ENCODE measurements around the gene SMAD2. TPM values are rescaled to one million over a fixed set of nuclear protein-coding genes. Genes with fewer than 3 reads are reported as not detected.
A peak's percentile ranks its signal among the peaks of the same experiment; 100 is the strongest.
"Not testable (repeated sequence)": the region's sequence is repeated elsewhere in the genome, so short reads cannot be mapped to it uniquely, and the experiment has no call there.

The SMAD2 gene
- total and polyA plus RNA-seq, 4 donors, result 62.7 to 183 (median 76.6) TPM

DNA sequence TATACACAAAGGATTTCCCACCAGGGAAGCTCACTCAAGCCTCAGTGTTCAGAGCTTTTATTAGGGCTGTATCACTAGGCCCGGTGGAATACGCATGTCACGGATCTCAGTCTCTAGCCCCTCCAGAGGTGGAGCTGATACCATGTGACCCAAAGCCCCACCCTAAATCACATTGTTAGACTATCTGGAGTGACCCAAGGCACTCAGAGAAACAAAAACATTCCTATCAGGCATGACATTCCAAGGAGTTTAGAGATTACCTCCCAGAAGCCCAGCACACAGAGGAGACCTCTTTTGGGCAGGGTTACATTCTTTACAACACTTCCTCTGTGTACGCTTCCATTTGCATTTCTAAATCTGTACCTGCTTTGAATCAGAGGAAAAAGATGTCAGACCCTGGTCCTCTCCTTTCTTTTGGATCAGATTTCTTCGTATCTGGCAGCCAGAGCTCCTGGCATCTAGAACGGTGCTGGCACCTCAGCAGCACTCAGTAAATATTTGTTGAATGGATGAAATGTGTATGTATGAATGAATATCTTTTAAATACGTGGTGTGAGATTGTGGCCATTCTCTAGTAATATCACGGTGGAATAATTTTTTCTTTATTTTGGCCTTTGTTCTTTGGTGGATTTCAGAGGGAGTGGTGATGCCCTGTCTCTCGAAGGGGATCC is 37.7 kb upstream of the SMAD2 start:
- Histone ChIP-seq H3K4me1 (ENCODE audit: control insufficient read depth, insufficient read depth, low read length) (no peaks in the 10 kb centered on the region), H3K27me3 (ENCODE audit: control insufficient read depth, insufficient read depth, low read length) (no peaks in the 10 kb centered on the region), H3K27ac (ENCODE audit: low read depth, low read length) (no peak overlapping the region), H3K4me3 (ENCODE audit: low read depth, low read length) (no peak overlapping the region), H3K9me3 (ENCODE audit: control insufficient read depth, insufficient read depth, low read length) (no peaks in the 10 kb centered on the region), H3K36me3 (ENCODE audit: control insufficient read depth, insufficient read depth, low read length) (no peaks in the 10 kb centered on the region)
- DNase-seq (ENCODE audit: low read depth in 4 of 6, low spot score in 6 of 6), result peak in 1 of 6 donors; percentile 41
- WGBS (ENCODE audit: insufficient coverage), result 77% methylated on average over 6 of the region's 9 CpGs

DNA sequence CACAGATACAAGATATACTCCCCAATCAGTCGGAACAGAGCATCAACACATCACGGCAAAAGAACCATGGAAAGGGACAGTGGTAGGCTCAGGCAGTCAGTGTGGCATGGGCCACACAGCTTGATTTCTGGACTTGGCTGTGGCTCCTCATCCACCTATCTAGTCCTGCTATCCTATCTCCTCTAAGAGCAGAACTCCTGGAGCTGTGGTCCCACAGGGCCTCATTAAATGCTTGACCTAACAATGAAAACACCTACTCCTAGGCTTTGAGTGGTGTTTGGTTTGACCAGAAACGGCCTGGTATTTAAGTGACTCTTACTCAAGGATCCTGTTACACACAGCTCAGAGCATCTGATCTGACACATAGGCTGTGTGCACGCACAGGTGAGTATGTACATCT is 33.6 kb upstream of the SMAD2 start:
- WGBS (ENCODE audit: insufficient coverage), result 93% methylated on average over 3 of the region's 4 CpGs
- no peaks in the 10 kb centered on the region for H3K4me1 ChIP-seq (ENCODE audit: control insufficient read depth, insufficient read depth, low read length)
- no peak overlapping the region for H3K27ac ChIP-seq (ENCODE audit: low read depth, low read length)
- DNase-seq (ENCODE audit: low read depth in 4 of 6, low spot score in 6 of 6), result no peak
- no peaks in the 10 kb centered on the region for H3K9me3 ChIP-seq (ENCODE audit: control insufficient read depth, insufficient read depth, low read length)
- H3K36me3 ChIP-seq (ENCODE audit: control insufficient read depth, insufficient read depth, low read length), result no peaks in the 10 kb centered on the region
- no peak overlapping the region for H3K4me3 ChIP-seq (ENCODE audit: low read depth, low read length)
- no peaks in the 10 kb centered on the region for H3K27me3 ChIP-seq (ENCODE audit: control insufficient read depth, insufficient read depth, low read length)

DNA sequence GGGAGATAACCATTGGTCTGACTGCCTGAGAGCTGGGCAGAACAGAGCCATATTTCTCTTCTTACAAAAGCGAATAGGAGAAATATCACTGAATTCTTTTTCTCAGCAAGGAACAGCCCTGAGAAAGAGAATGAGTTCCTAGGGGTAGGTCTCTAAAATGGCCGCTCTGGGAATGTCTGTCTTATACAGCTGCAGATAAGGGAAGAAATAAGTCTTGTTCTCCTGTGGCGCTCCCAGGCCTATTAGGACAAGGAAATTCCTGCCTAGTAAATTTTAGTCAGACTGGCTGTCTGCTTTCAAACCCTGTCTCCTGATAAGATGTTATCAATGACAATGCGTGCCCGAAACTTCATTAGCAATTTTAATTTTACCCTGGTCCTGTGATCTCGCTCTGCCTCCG is 30.5 kb upstream of the SMAD2 start:
- 100% methylated on average over 2 of the region's 7 CpGs for WGBS (ENCODE audit: insufficient coverage)
- H3K4me3 ChIP-seq (ENCODE audit: low read depth, low read length); H3K27ac ChIP-seq (ENCODE audit: low read depth, low read length); H3K9me3 ChIP-seq (ENCODE audit: control insufficient read depth, insufficient read depth, low read length); H3K4me1 ChIP-seq (ENCODE audit: control insufficient read depth, insufficient read depth, low read length); DNase-seq (ENCODE audit: low read depth in 4 of 6, low spot score in 6 of 6); H3K36me3 ChIP-seq (ENCODE audit: control insufficient read depth, insufficient read depth, low read length); H3K27me3 ChIP-seq (ENCODE audit: control insufficient read depth, insufficient read depth, low read length): not testable (repeated sequence)

DNA sequence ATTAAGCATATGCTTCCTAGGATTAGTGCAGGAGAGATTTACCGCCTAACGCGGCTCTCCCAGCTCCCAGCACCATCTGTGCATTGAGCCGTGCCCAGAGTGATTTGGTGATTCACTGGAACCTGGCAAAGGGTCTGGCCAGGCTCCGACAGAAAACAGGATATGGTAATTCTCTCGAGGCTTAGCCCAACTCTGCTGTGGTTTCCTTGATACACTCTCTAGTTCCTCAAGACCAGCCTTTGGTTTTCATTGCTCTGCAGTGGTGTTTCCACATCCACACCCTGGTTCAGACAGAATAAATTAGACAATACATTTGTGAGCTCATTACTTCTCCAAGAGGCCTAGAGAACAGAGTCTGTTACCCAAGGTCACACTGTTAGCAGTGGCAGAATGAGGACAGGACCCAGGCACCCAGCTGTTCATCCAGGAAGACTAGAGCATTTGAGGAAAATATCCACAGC is 23.0 kb upstream of the SMAD2 start:
- Histone ChIP-seq H3K27ac (ENCODE audit: low read depth, low read length) (no peak overlapping the region), H3K36me3 (ENCODE audit: control insufficient read depth, insufficient read depth, low read length) (no peaks in the 10 kb centered on the region), H3K9me3 (ENCODE audit: control insufficient read depth, insufficient read depth, low read length) (no peaks in the 10 kb centered on the region), H3K27me3 (ENCODE audit: control insufficient read depth, insufficient read depth, low read length) (no peaks in the 10 kb centered on the region), H3K4me3 (ENCODE audit: low read depth, low read length) (no peak overlapping the region), H3K4me1 (ENCODE audit: control insufficient read depth, insufficient read depth, low read length) (no peaks in the 10 kb centered on the region)
- WGBS (ENCODE audit: insufficient coverage), result 12% methylated on average over 5 of the region's 6 CpGs
- DNase-seq (ENCODE audit: low read depth in 4 of 6, low spot score in 6 of 6), result peak in 2 of 6 donors; percentile 69 to 92

DNA sequence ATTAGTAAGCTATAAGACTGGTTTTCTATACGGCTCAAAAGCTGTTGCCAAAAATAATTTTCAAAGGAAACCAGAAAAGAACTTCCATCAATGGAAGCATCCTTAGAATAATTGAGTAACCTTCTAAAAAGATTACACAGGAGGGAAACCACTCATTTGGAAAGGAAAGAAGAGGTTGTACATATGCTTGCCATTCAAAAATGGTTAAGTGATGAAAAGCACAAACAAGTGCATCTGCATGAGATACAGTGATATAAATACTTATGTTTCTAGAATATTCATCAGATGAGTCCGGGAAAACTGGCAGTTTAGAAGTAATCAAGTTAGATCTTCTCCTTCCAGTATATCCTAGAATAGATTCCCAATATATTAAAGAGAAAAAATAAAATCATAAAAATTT is 20.1 kb upstream of the SMAD2 start:
- DNase-seq (ENCODE audit: low read depth in 4 of 6, low spot score in 6 of 6), result peak in 1 of 6 donors; percentile 58
- Histone ChIP-seq H3K9me3 (ENCODE audit: control insufficient read depth, insufficient read depth, low read length) (no peaks in the 10 kb centered on the region), H3K27ac (ENCODE audit: low read depth, low read length) (no peak overlapping the region), H3K27me3 (ENCODE audit: control insufficient read depth, insufficient read depth, low read length) (no peaks in the 10 kb centered on the region), H3K4me3 (ENCODE audit: low read depth, low read length) (no peak overlapping the region), H3K36me3 (ENCODE audit: control insufficient read depth, insufficient read depth, low read length) (no peaks in the 10 kb centered on the region), H3K4me1 (ENCODE audit: control insufficient read depth, insufficient read depth, low read length) (no peaks in the 10 kb centered on the region)
- no CpG with 5 or more reads among the region's 2 CpGs for WGBS (ENCODE audit: insufficient coverage)

DNA sequence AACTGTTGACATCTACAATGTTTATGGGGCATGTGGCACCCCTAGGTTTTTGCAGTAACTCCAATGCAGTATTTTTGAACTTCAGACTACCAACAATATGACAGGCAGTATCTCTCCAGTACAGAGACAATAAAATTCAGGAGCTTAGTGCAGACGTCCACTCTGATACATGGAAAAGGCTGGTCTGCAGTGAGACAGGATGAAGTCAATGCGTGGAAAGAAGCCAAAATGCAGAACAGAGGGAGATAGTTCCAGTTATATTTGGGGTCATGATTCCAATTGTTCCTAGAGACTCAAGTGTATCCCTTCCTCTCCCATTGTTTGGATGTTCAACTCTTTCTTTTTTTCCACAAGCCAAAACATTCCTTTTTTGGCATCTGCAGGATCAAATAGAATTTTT is 18.7 kb upstream of the SMAD2 start:
- Histone ChIP-seq H3K27ac (ENCODE audit: low read depth, low read length) (no peak overlapping the region), H3K9me3 (ENCODE audit: control insufficient read depth, insufficient read depth, low read length) (no peaks in the 10 kb centered on the region), H3K27me3 (ENCODE audit: control insufficient read depth, insufficient read depth, low read length) (no peaks in the 10 kb centered on the region), H3K36me3 (ENCODE audit: control insufficient read depth, insufficient read depth, low read length) (no peaks in the 10 kb centered on the region), H3K4me3 (ENCODE audit: low read depth, low read length) (no peak overlapping the region), H3K4me1 (ENCODE audit: control insufficient read depth, insufficient read depth, low read length) (no peaks in the 10 kb centered on the region)
- DNase-seq (ENCODE audit: low read depth in 4 of 6, low spot score in 6 of 6), result peak in 2 of 6 donors; percentile 16 to 22
- no CpG with 5 or more reads among the region's 2 CpGs for WGBS (ENCODE audit: insufficient coverage)

DNA sequence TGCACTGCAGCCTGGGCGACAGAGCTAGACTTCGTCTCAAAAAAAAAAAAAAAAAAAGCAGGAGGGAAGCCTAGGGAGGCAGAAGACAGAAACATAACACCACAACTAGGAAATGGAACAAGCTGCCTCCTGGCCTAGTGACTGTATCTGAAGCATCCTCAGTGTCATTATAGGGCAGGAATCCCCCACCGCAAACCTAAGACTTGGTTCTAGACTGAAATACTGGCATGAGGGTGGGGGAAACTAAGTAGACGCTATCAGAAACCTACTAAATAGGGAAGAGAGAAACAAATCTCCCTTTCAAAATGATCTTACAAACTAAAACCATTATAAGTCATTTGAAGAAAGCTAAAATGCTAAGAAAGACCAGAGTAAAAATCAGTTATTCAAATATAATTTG is 16.4 kb upstream of the SMAD2 start:
- WGBS (ENCODE audit: insufficient coverage), result no CpG with 5 or more reads among the region's 4 CpGs
- no peaks in the 10 kb centered on the region for H3K27me3 ChIP-seq (ENCODE audit: control insufficient read depth, insufficient read depth, low read length)
- H3K27ac ChIP-seq (ENCODE audit: low read depth, low read length), result no peak overlapping the region
- no peaks in the 10 kb centered on the region for H3K36me3 ChIP-seq (ENCODE audit: control insufficient read depth, insufficient read depth, low read length)
- DNase-seq (ENCODE audit: low read depth in 4 of 6, low spot score in 6 of 6), result no peak
- no peak overlapping the region for H3K4me3 ChIP-seq (ENCODE audit: low read depth, low read length)
- no peaks in the 10 kb centered on the region for H3K4me1 ChIP-seq (ENCODE audit: control insufficient read depth, insufficient read depth, low read length)
- no peaks in the 10 kb centered on the region for H3K9me3 ChIP-seq (ENCODE audit: control insufficient read depth, insufficient read depth, low read length)

DNA sequence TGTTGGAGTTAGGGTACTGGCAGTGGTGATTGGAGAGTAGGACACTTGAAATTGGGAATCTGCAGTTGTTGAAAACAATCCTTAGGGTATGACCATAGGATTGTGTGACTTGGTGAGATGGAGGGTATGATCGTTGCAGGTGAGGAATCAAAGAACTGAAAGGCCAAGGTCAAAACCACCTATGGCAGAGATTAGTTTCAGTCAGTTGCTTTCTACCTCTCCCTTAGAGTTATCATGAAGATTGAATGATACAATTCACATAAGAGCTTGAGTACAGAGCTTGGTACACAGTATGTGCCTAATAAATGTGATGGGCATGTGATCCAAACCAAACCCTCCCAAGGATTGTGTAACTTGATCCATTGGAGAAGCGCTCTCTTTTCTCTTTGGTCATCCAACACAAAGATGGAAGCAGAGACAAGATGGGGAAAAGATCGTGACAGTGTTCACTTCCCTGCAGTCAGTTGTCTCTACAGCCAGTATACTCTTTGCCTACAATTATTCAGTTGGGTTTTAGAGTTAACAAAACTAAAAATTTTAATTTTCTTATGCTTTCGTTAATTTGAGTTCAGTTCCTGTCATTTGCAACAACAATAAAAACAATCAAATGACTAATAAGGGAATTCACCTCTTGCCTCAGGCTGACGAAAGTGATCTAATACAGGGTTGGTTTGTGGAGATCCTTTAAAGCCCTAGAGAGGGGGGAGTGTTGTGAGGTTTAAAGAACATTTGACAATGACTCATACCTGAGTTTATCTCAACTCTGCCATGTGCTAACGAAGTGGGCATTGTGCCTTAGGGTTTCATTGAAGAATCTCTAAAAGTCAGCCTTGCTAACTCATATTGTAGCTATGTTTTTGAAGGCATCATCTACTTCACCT is 14.8 kb upstream of the SMAD2 start:
- H3K27ac ChIP-seq (ENCODE audit: low read depth, low read length), result no peak overlapping the region
- DNase-seq (ENCODE audit: low read depth in 4 of 6, low spot score in 6 of 6), result no peak
- no peaks in the 10 kb centered on the region for H3K27me3 ChIP-seq (ENCODE audit: control insufficient read depth, insufficient read depth, low read length)
- H3K9me3 ChIP-seq (ENCODE audit: control insufficient read depth, insufficient read depth, low read length), result no peaks in the 10 kb centered on the region
- no peaks in the 10 kb centered on the region for H3K36me3 ChIP-seq (ENCODE audit: control insufficient read depth, insufficient read depth, low read length)
- no CpG with 5 or more reads among the region's 6 CpGs for WGBS (ENCODE audit: insufficient coverage)
- no peak overlapping the region for H3K4me3 ChIP-seq (ENCODE audit: low read depth, low read length)
- no peaks in the 10 kb centered on the region for H3K4me1 ChIP-seq (ENCODE audit: control insufficient read depth, insufficient read depth, low read length)

DNA sequence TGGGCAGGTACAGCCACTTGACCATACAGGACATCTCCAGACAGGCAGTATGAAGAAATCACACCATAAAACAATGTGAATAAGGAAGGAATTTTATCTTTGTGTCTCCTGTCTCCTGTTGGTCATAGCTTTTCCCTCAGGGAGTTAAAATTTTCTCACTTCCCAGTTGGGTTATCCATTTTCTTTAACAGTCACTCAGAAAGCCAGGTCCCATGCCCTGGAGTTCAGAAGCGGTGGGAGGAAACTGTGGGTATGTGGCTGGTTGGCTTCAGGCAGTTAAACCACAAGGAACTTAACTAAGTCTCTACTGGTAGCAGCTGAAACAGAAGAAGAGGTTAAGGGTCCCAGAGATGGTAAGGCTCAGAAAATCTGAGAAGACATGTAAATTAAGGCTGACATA is 6.5 kb upstream of the SMAD2 start:
- Histone ChIP-seq H3K27ac (ENCODE audit: low read depth, low read length) (no peak overlapping the region), H3K27me3 (ENCODE audit: control insufficient read depth, insufficient read depth, low read length) (no peaks in the 10 kb centered on the region), H3K9me3 (ENCODE audit: control insufficient read depth, insufficient read depth, low read length) (no peaks in the 10 kb centered on the region), H3K4me1 (ENCODE audit: control insufficient read depth, insufficient read depth, low read length) (no peaks in the 10 kb centered on the region), H3K36me3 (ENCODE audit: control insufficient read depth, insufficient read depth, low read length) (no peaks in the 10 kb centered on the region), H3K4me3 (ENCODE audit: low read depth, low read length) (no peak overlapping the region)
- no peak for DNase-seq (ENCODE audit: low read depth in 4 of 6, low spot score in 6 of 6)
- no CpG with 5 or more reads among the region's 1 CpG for WGBS (ENCODE audit: insufficient coverage)
